Testis (tissue), 3 donors: Measurements from ENCODE around the gene TFDP2. TPM values are rescaled to one million over a fixed set of nuclear protein-coding genes. Genes with fewer than 3 reads are reported as not detected.
"Not testable (repeated sequence)": the region's sequence is repeated elsewhere in the genome, so short reads cannot be mapped to it uniquely, and the experiment has no call there.

Experiments used
- DNase-seq: peaks from one replicate; pipeline ENCODE4 v3.0.0-alpha.2; 2019
- H3K27ac ChIP-seq, 2 donors: fragments of 200-600 bp; sonication (generic); one replicate each; pipeline ENCODE4 v1.5.1; 2019
- H3K27me3 ChIP-seq: fragments of 200-600 bp; sonication (generic); one replicate; pipeline ENCODE4 v1.5.1; 2019
- H3K36me3 ChIP-seq: fragments of 200-600 bp; sonication (generic); one replicate; pipeline ENCODE4 v1.5.1; 2017; ENCODE audit warnings: low read depth; ENCODE audit errors: missing control alignments
- H3K4me1 ChIP-seq: fragments of 200-600 bp; sonication (generic); one replicate; pipeline ENCODE4 v1.5.1; 2019
- H3K4me3 ChIP-seq, 2 donors: fragments of 200-600 bp; sonication (generic); one replicate each; pipeline ENCODE4 v1.5.1; 2017 to 2019
- H3K9me3 ChIP-seq: fragments of 200-600 bp; sonication (generic); one replicate; pipeline ENCODE4 v1.5.1; 2017
- CTCF ChIP-seq, 3 experiments: fragments of 450-650 bp in 2 of 3; fragments of 200-600 bp in 1 of 3; sonication (generic) in 1 of 3; IDR thresholded peaks; one replicate each; pipeline ENCODE4 v1.5.1; 2016 to 2019; ENCODE audit warnings: antibody characterized with exemption in 3 of 3, mild to moderate bottlenecking in 2 of 3, moderate library complexity in 1 of 3
- POLR2A ChIP-seq: fragments of 450-650 bp; IDR thresholded peaks from one replicate; pipeline ENCODE4 v1.6.1; 2017; ENCODE audit warnings: antibody characterized with exemption, mild to moderate bottlenecking, moderate library complexity
- WGBS, 2 donors: methylation state at CpG; one replicate each; pipeline ENCODE4 v1.1.5; 2018; 5-methylcytosine and 5-hydroxymethylcytosine counted together
- intact Hi-C: fragments of 100-400 bp; cut with DNase I; formaldehyde crosslinking; loops from one replicate; pipeline ENCODE4 v1.15.1; 2023; ENCODE audit warnings: low total_unique reads
- polyA plus RNA-seq: library from polyadenylated mRNA; stranded (reverse); fragments of 350-450 nt; fragmentation: Illumina TruSeq; extraction: RNeasy Lipid Tissue Mini Kit (QIAGEN cat#74804); gene quantifications from one replicate; pipeline ENCODE4 v1.2.3, GENCODE V29; 2014; ENCODE audit warnings: low read depth, low replicate concordance; ENCODE audit not compliant: insufficient read depth
- total RNA-seq, 2 donors: library from RNA; depleted of rRNA; stranded (reverse); fragments of >200 nt; gene quantifications; one replicate each; pipeline ENCODE4 v1.2.3, GENCODE V29; 2016

The TFDP2 gene
- total and polyA plus RNA-seq, 3 donors from 2014 or later, result 110 to 168 (median 152) TPM

GRCh38 chr3:141915016-141915415 lies 234.3 kb downstream of the TFDP2 start:
- H3K9me3 ChIP-seq, result no peaks in the 10 kb centered on the region
- intact Hi-C loops, result no loop called here
- no peak overlapping the region for H3K4me3 ChIP-seq
- no peaks in the 10 kb centered on the region for H3K36me3 ChIP-seq
- TF ChIP-seq POLR2A (no peak), CTCF (IDR thresholded peaks at IDR 0.05) (no peak)
- no peaks in the 10 kb centered on the region for H3K4me1 ChIP-seq
- H3K27ac ChIP-seq, result no peak overlapping the region
- H3K27me3 ChIP-seq, result no peaks in the 10 kb centered on the region
- WGBS, 2 donors, result 94 to 95% methylated on average over 5 of the region's 5 CpGs
- no peak for DNase-seq

GRCh38 chr3:141914311-141914710 lies 235.0 kb downstream of the TFDP2 start:
- WGBS, 2 donors, result 85 to 88% methylated on average over 4 of the region's 4 CpGs
- DNase-seq, result no peak
- Histone ChIP-seq H3K36me3 (no peaks in the 10 kb centered on the region), H3K27ac (no peak overlapping the region), H3K27me3 (no peaks in the 10 kb centered on the region), H3K4me1 (no peaks in the 10 kb centered on the region), H3K9me3 (no peaks in the 10 kb centered on the region), H3K4me3 (no peak overlapping the region)
- intact Hi-C loops, result no loop called here
- TF ChIP-seq CTCF (IDR thresholded peaks at IDR 0.05) (no peak), POLR2A (no peak)

GRCh38 chr3:141913150-141913811 lies 236.1 kb downstream of the TFDP2 start:
- Histone ChIP-seq H3K4me1 (no peaks in the 10 kb centered on the region), H3K27ac (no peak overlapping the region), H3K36me3 (no peaks in the 10 kb centered on the region), H3K9me3 (no peaks in the 10 kb centered on the region), H3K4me3 (no peak overlapping the region), H3K27me3 (no peaks in the 10 kb centered on the region)
- no peak for TF ChIP-seq POLR2A
- peak; percentile 29 to 42 (median 29) for TF ChIP-seq CTCF (IDR thresholded peaks at IDR 0.05)
- DNase-seq, result peak; percentile 34
- whole genome bisulfite sequencing, 2 donors, result 38 to 50% methylated on average over 1 of the region's 1 CpG
- intact Hi-C loops, result no loop called here

GRCh38 chr3:141909986-141910385 lies 239.4 kb downstream of the TFDP2 start:
- DNase-seq, intact Hi-C loops, H3K4me1 ChIP-seq, H3K27me3 ChIP-seq, H3K36me3 ChIP-seq, H3K4me3 ChIP-seq, H3K9me3 ChIP-seq, H3K27ac ChIP-seq: not testable (repeated sequence)
- WGBS, 2 donors, result 92 to 95% methylated on average over 4 of the region's 4 CpGs

GRCh38 chr3:141909408-141909807 lies 239.9 kb downstream of the TFDP2 start:
- H3K36me3 ChIP-seq, result no peaks in the 10 kb centered on the region
- no peak for TF ChIP-seq POLR2A
- TF ChIP-seq CTCF (IDR thresholded peaks at IDR 0.05), result no peak
- no peak for DNase-seq
- H3K9me3 ChIP-seq, result no peaks in the 10 kb centered on the region
- intact Hi-C loops, result no loop called here
- H3K4me3 ChIP-seq, result no peak overlapping the region
- no peaks in the 10 kb centered on the region for H3K4me1 ChIP-seq
- H3K27me3 ChIP-seq, result no peaks in the 10 kb centered on the region
- no peak overlapping the region for H3K27ac ChIP-seq
